ENCODE data around the gene AAK1. TPM values are rescaled to one million over a fixed set of nuclear protein-coding genes. Genes with fewer than 3 reads are reported as not detected.

The AAK1 gene
- polyA plus RNA-seq, 1 of the 3 experiments (the other 2 are of a cell fraction) = 13.4 TPM

GRCh38 chr2:69604026-69604678 is 39.4 kb downstream of the AAK1 start:
- Histone ChIP-seq H3K4me1 (ENCODE audit: control insufficient read depth in 1 of 2, insufficient read depth in 2 of 2, low read depth in 1 of 2, low read length in 1 of 2) (peaks cover 7 to 15% of the 10 kb centered on the region in 2 experiments), H3K4me3 (ENCODE audit: low read depth in 2 of 2, low read length in 1 of 2) (no peak overlapping the region), H3K9me2 (no peaks in the 10 kb centered on the region), H3K9me3 (no peaks in the 10 kb centered on the region), H3K4me2 (peak overlapping the region; percentile 13; the same call in 1 of the 2 replicates), H3K79me2 (ENCODE audit: insufficient read depth) (peaks cover 94% of the 10 kb centered on the region), H4K20me1 (ENCODE audit: insufficient read depth) (peaks cover 83% of the 10 kb centered on the region), H2AFZ (ENCODE audit: low read depth) (no peak overlapping the region), H3K27me3 (ENCODE audit: insufficient read depth) (no peaks in the 10 kb centered on the region), H3K27ac (ENCODE audit: low read depth in 2 of 2, low read length in 1 of 2) (no peak overlapping the region), H3K36me3 (replicated peaks in 1 of 2; ENCODE audit: control insufficient read depth in 1 of 2, insufficient read depth in 2 of 2, low read length in 1 of 2) (peaks cover 7% of the 10 kb centered on the region in 2 experiments), H3F3A (replicated peaks; ENCODE audit: insufficient read depth) (peaks cover 16% of the 10 kb centered on the region), H3K9ac (no peak overlapping the region)
- no peak for TF ChIP-seq SMC3 (IDR thresholded peaks at IDR 0.05; ENCODE audit: low read depth, low read length)
- TF ChIP-seq TEAD4 (IDR thresholded peaks at IDR 0.05; ENCODE audit: borderline replicate concordance, insufficient read depth) = no peak
- TF ChIP-seq MEF2A (IDR thresholded peaks at IDR 0.05; ENCODE audit: borderline replicate concordance, low read depth) = no peak
- CTCF ChIA-PET = interaction anchor here (2.8 kb wide), 1 partner anchor 39 kb away, joined by 14 read pairs; no protein-coding TSS in a partner anchor
- no peak for DNase-seq
- POLR2A ChIA-PET = no interaction called here
- WGBS (ENCODE audit: low lambda C conversion rate) = 91% methylated on average over 6 of the region's 6 CpGs

- H4K20me1 ChIP-seq (ENCODE audit: insufficient read depth) = peaks cover 78% of the 10 kb centered on the region
- no peak overlapping the region for H3K4me3 ChIP-seq (ENCODE audit: low read depth in 2 of 2, low read length in 1 of 2)
- peaks cover 93% of the 10 kb centered on the region for H3K79me2 ChIP-seq (ENCODE audit: insufficient read depth)
- H3K4me1 ChIP-seq (ENCODE audit: control insufficient read depth in 1 of 2, insufficient read depth in 2 of 2, low read depth in 1 of 2, low read length in 1 of 2) = peaks cover 7 to 15% of the 10 kb centered on the region in 2 experiments
- no peak for DNase-seq
- TF ChIP-seq NFIC (IDR thresholded peaks at IDR 0.05; ENCODE audit: borderline replicate concordance) = no peak
- no peak for TF ChIP-seq RXRA (IDR thresholded peaks at IDR 0.05; ENCODE audit: borderline replicate concordance, low read depth)
- no peak for TF ChIP-seq FOXJ3 (CRISPR knock-in tag; IDR thresholded peaks at IDR 0.05)
- TF ChIP-seq CHD2 (IDR thresholded peaks at IDR 0.05; ENCODE audit: low read length, partially characterized antibody) = no peak
- TF ChIP-seq YY1 (IDR thresholded peaks at IDR 0.05; ENCODE audit: low read depth) = no peak
- TF ChIP-seq RAD21 (IDR thresholded peaks at IDR 0.05; ENCODE audit: low read length) = no peak
- no peak for TF ChIP-seq GABPA (IDR thresholded peaks at IDR 0.05; ENCODE audit: low read depth)
- no peak for TF ChIP-seq MEF2A (IDR thresholded peaks at IDR 0.05; ENCODE audit: borderline replicate concordance, low read depth)
- TF ChIP-seq MAX (IDR thresholded peaks at IDR 0.05; ENCODE audit: low read depth) = no peak
- TF ChIP-seq IRF3 (IDR thresholded peaks at IDR 0.05; ENCODE audit: low read depth, low read length) = no peak
- TF ChIP-seq ZBTB33 (IDR thresholded peaks at IDR 0.05; ENCODE audit: borderline replicate concordance, low read depth) = no peak
- TF ChIP-seq RFX5 (IDR thresholded peaks at IDR 0.05; ENCODE audit: low read length) = no peak
- TF ChIP-seq GATA2 (CRISPR knock-in tag; IDR thresholded peaks at IDR 0.05) = no peak
- TF ChIP-seq USF2 (IDR thresholded peaks at IDR 0.05; ENCODE audit: borderline replicate concordance, low read depth, low read length) = no peak
- TF ChIP-seq RCOR1 (IDR thresholded peaks at IDR 0.05; ENCODE audit: low read length) = no peak
- TF ChIP-seq PBX3 (IDR thresholded peaks at IDR 0.05) = no peak
- H3K9ac ChIP-seq = no peak overlapping the region
- POLR2A ChIA-PET = no interaction called here
- H3F3A ChIP-seq (replicated peaks; ENCODE audit: insufficient read depth) = peaks cover 16% of the 10 kb centered on the region
- no peak overlapping the region for H3K27ac ChIP-seq (ENCODE audit: low read depth in 2 of 2, low read length in 1 of 2)
- WGBS (ENCODE audit: low lambda C conversion rate) = 96% methylated on average over 4 of the region's 4 CpGs
- no peaks in the 10 kb centered on the region for H3K9me3 ChIP-seq
- H3K4me2 ChIP-seq = no peak overlapping the region
- H2AFZ ChIP-seq (ENCODE audit: low read depth) = no peak overlapping the region
- H3K27me3 ChIP-seq (ENCODE audit: insufficient read depth) = no peaks in the 10 kb centered on the region
- CTCF ChIA-PET = interaction anchor here (2.8 kb wide), 1 partner anchor 38 kb away, joined by 14 read pairs; no protein-coding TSS in a partner anchor
- no peaks in the 10 kb centered on the region for H3K9me2 ChIP-seq
- peaks cover 7% of the 10 kb centered on the region in 2 experiments for H3K36me3 ChIP-seq (replicated peaks in 1 of 2; ENCODE audit: control insufficient read depth in 1 of 2, insufficient read depth in 2 of 2, low read length in 1 of 2)
Measured at GRCh38 chr2:69603146-69603743, 40.3 kb downstream of the AAK1 start.
